Naive thymus-derived CD4-positive, alpha-beta T cell (primary cell): ENCODE measurements around the gene PPP2R2D. TPM values are rescaled to one million over a fixed set of nuclear protein-coding genes. Genes with fewer than 3 reads are reported as not detected.

Source experiments
- ATAC-seq: fragments of 150-1000 bp; cut with Tn5 transposase; 2 replicates; pipeline ENCODE4 v1.10.0; 2021; ENCODE audit warnings: mild to moderate bottlenecking, moderate library complexity
- CTCF ChIA-PET: fragments of 350-600 bp; sonication (Branson Sonifier 250); formaldehyde crosslinking; loops from one replicate; lab custom pipeline; 2021; ENCODE audit warnings: antibody characterized with exemption; lab: Charles Lee
- POLR2A ChIA-PET: fragments of 350-600 bp; sonication (Branson Sonifier 250); formaldehyde crosslinking; loops from one replicate; lab custom pipeline; 2021; ENCODE audit warnings: antibody characterized with exemption, inconsistent platforms; lab: Charles Lee
- DNase-seq, 9 donors: peaks; one replicate each; pipeline versions ENCODE4 v3.0.0 to v3.0.0-alpha.2; 2020 to 2022; ENCODE audit warnings: mixed read lengths in 1 of 9
- H3K27ac ChIP-seq: one replicate; pipeline ENCODE4 v1.7.0; 2013; ENCODE audit warnings: mild to moderate bottlenecking, low read depth, low read length, moderate library complexity
- H3K27me3 ChIP-seq, 2 donors: one replicate each; pipeline ENCODE4 v1.7.0; 2013; ENCODE audit warnings: low read length in 2 of 2, mild to moderate bottlenecking in 2 of 2, moderate library complexity in 2 of 2; ENCODE audit not compliant: control insufficient read depth in 2 of 2, insufficient read depth in 2 of 2
- H3K36me3 ChIP-seq, 3 experiments: 1 replicate in 2 of 3; 2 replicates in 1 of 3; pipeline ENCODE4 v1.7.0; 2013; ENCODE audit warnings: low read length in 3 of 3, mild to moderate bottlenecking in 3 of 3, moderate library complexity in 1 of 3; ENCODE audit not compliant: insufficient read depth in 3 of 3, control insufficient read depth in 2 of 3
- H3K4me1 ChIP-seq, 2 donors: one replicate each; pipeline ENCODE4 v1.7.0; 2013; ENCODE audit warnings: low read length in 2 of 2, mild to moderate bottlenecking in 2 of 2, moderate library complexity in 1 of 2; ENCODE audit not compliant: control insufficient read depth in 2 of 2, insufficient read depth in 2 of 2
- H3K4me3 ChIP-seq: 2 replicates; pipeline ENCODE4 v1.7.0; 2013; ENCODE audit warnings: mild to moderate bottlenecking, low read length
- H3K9me3 ChIP-seq, 3 experiments: 1 replicate in 2 of 3; 2 replicates in 1 of 3; pipeline ENCODE4 v1.7.0; 2013; ENCODE audit warnings: low read length in 3 of 3; ENCODE audit not compliant: control insufficient read depth in 2 of 3
- H3K27ac Mint-ChIP-seq, 9 donors: one replicate each; pipeline ENCODE4 v1.8.0; 2020 to 2022; ENCODE audit warnings: mixed read lengths in 9 of 9, mild to moderate bottlenecking in 8 of 9, moderate library complexity in 5 of 9, inconsistent platforms in 2 of 9
- H3K27me3 Mint-ChIP-seq, 5 donors: one replicate each; pipeline ENCODE4 v1.8.0; 2021 to 2022; ENCODE audit warnings: mixed read lengths in 5 of 5, mild to moderate bottlenecking in 1 of 5
- H3K36me3 Mint-ChIP-seq, 5 donors: one replicate each; pipeline ENCODE4 v1.8.0; 2020 to 2022; ENCODE audit warnings: mixed read lengths in 5 of 5, mild to moderate bottlenecking in 3 of 5, inconsistent platforms in 1 of 5
- H3K4me1 Mint-ChIP-seq, 7 donors: one replicate each; pipeline ENCODE4 v1.8.0; 2020 to 2022; ENCODE audit warnings: mixed read lengths in 7 of 7, mild to moderate bottlenecking in 3 of 7, inconsistent platforms in 1 of 7
- H3K4me3 Mint-ChIP-seq, 10 donors: one replicate each; pipeline ENCODE4 v1.8.0; 2020 to 2022; ENCODE audit warnings: mild to moderate bottlenecking in 10 of 10, mixed read lengths in 10 of 10, moderate library complexity in 6 of 10, inconsistent platforms in 2 of 10
- H3K9me3 Mint-ChIP-seq, 11 donors: one replicate each; pipeline ENCODE4 v1.8.0; 2020 to 2022; ENCODE audit warnings: mixed read lengths in 11 of 11, mild to moderate bottlenecking in 4 of 11, inconsistent platforms in 1 of 11, moderate library complexity in 1 of 11
- intact Hi-C, 2 donors: fragments of 100-400 bp; cut with micrococcal nuclease; formaldehyde crosslinking; loops; one replicate each; pipeline ENCODE4 v1.15.1; 2023
- polyA plus RNA-seq, 2 donors: library from polyadenylated mRNA; unstranded; fragments of 300-500 nt; fragmentation: Illumina TruSeq; gene quantifications; one replicate each; pipeline ENCODE4 v1.2.3, GENCODE V29; 2021
- total RNA-seq, 6 experiments: library from RNA in 5 of 6; stranded (reverse) in 5 of 6; gene quantifications; 1 replicate in 5 of 6; 2 replicates in 1 of 6; pipeline ENCODE4 v1.2.3 and lab custom pipeline; 2021 to 2026

PPP2R2D gene
- total and polyA plus RNA-seq, 7 experiments from 2014 or later: 35.0 to 61.3 (median 40.1) TPM

DNA sequence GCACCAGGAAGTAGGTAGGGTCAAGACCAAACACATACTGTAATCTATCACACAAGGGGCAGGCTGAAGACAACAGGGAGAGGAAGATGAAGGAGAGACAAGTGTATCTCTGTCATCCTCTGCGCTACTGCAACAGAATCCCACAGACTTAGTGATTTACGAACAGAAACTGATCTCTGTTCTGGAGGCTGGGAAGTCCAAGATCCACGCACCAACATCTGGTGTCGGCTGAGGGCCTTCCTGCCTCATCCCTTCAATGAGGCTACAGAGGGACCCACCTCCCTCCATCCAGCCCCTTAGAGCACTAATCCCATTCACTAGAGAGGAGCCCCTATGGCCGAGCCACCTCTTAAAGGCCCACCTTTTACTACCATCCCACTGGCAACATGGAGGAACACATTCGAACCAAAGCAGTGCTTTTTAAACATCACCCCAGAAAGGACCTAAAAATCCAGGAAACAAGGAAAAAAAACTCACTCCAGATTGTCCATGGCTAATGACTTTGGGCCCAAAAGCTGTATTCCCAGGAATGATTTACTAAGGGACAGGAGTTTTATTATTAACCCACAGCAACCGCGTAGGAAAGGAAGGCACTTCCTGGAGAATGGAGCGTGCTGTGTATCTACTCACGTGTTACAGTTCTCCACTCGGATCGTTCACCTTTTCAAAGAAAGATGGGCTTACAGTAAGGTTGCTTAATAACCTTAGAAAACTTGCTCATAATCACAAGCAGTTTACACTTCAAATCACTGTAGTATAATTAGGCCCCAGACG lies 76.7 kb downstream of the PPP2R2D start:
- no peaks in the 10 kb centered on the region for H3K27me3 Mint-ChIP-seq
- H3K9me3 Mint-ChIP-seq: peaks cover 0 to 2% (median 0%) of the 10 kb centered on the region in 11 donors
- H3K27ac ChIP-seq: no peak overlapping the region
- peaks cover 50 to 84% (median 82%) of the 10 kb centered on the region in 7 donors for H3K4me1 Mint-ChIP-seq
- no peak overlapping the region for H3K4me3 ChIP-seq
- DNase-seq (no peak), ATAC-seq (no peak)
- POLR2A ChIA-PET: interaction anchor here (1.2 kb wide), 1 partner anchor 75 kb away, joined by 3 read pairs; no protein-coding TSS in a partner anchor
- no peaks in the 10 kb centered on the region for H3K9me3 ChIP-seq
- H3K36me3 Mint-ChIP-seq: peaks cover 0 to 44% (median 7%) of the 10 kb centered on the region in 5 donors
- no peaks in the 10 kb centered on the region for H3K36me3 ChIP-seq
- no peaks in the 10 kb centered on the region for H3K27me3 ChIP-seq
- H3K4me3 Mint-ChIP-seq: peak overlapping the region in 8 of 10 donors; percentile 14 to 88 (median 42)
- intact Hi-C loops: loop anchor here in 1 of 2 donors (2.0 kb wide), 1 partner anchor 13 kb away; no protein-coding TSS in a partner anchor
- peak overlapping the region; percentile 32 to 97 (median 95) for H3K27ac Mint-ChIP-seq
- H3K4me1 ChIP-seq: peaks cover 20 to 58% of the 10 kb centered on the region in 2 donors
- CTCF ChIA-PET: no interaction called here

DNA sequence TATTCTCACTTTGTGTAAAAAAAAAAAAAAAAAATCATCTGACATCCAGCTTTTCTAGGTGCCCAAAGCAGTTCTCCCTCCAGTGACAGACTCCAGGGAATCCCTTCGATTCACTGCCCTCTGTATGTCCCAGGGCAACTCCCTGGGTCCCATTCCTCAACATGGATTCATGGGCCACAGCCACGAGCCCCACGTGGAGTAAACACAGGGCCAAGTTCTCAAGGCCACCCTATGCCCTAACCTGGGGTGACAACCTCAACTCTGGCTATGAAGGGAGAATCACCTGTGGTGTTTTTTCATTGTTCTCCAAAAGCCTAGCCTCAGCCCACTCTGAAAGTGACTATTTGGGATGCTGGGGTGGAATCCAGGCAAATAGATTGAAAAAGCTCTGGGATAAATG lies 77.6 kb downstream of the PPP2R2D start:
- Mint-ChIP-seq H3K4me3 (peak overlapping the region in 8 of 10 donors; percentile 11 to 88 (median 39)), H3K27me3 (peaks cover 0 to 5% (median 0%) of the 10 kb centered on the region in 5 donors), H3K4me1 (peaks cover 44 to 80% (median 74%) of the 10 kb centered on the region in 7 donors), H3K9me3 (peaks cover 0 to 3% (median 0%) of the 10 kb centered on the region in 11 donors), H3K36me3 (peaks cover 0 to 40% (median 7%) of the 10 kb centered on the region in 5 donors), H3K27ac (peak overlapping the region; percentile 32 to 97 (median 92))
- Histone ChIP-seq H3K36me3 (no peaks in the 10 kb centered on the region), H3K9me3 (no peaks in the 10 kb centered on the region), H3K4me1 (peaks cover 14 to 49% of the 10 kb centered on the region in 2 donors), H3K27ac (peak overlapping the region; percentile 54), H3K4me3 (no peak overlapping the region), H3K27me3 (no peaks in the 10 kb centered on the region)
- ATAC-seq: no peak
- ChIA-PET CTCF (no interaction called here), POLR2A (interaction anchor here (0.6 to 1.2 kb wide), 2 partner anchors 31 to 76 kb away, joined by 3 read pairs; no protein-coding TSS in a partner anchor)
- DNase-seq: no peak
- intact Hi-C loops: loop anchor here in 1 of 2 donors (2.0 kb wide), 1 partner anchor 14 kb away; no protein-coding TSS in a partner anchor

DNA sequence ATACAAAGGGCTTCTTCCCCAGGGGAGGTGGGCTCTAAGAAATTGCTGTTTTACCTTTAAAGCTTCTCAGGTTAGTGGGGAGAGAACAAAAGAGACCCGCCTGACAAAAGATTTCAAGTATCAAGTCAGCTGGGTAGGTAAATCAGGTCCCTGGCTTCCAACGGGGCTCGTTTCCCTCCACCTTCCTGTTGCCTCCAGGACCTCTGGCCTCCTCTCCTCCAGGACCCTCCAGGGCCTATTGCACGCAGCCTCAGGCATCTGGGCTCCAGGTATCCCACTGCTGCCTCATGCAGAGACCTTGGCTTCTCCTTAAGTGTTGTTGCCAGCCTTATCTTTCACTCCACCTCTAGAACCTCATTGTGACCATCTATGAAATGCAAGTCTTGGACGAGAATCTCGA lies 78.0 kb downstream of the PPP2R2D start:
- no peak overlapping the region for H3K4me3 ChIP-seq
- CTCF ChIA-PET: no interaction called here
- POLR2A ChIA-PET: interaction anchor here (0.6 to 1.2 kb wide), 2 partner anchors 32 to 77 kb away, joined by 3 read pairs; no protein-coding TSS in a partner anchor
- ATAC-seq: no peak
- H3K36me3 ChIP-seq: no peaks in the 10 kb centered on the region
- Mint-ChIP-seq H3K4me3 (peak overlapping the region; percentile 71 to 88 (median 83)), H3K27ac (peak overlapping the region; percentile 69 to 97 (median 92)), H3K27me3 (peaks cover 0 to 8% (median 0%) of the 10 kb centered on the region in 5 donors), H3K36me3 (peaks cover 0 to 39% (median 7%) of the 10 kb centered on the region in 5 donors), H3K9me3 (peaks cover 0 to 3% (median 0%) of the 10 kb centered on the region in 11 donors), H3K4me1 (peaks cover 41 to 77% (median 70%) of the 10 kb centered on the region in 7 donors)
- no peaks in the 10 kb centered on the region for H3K27me3 ChIP-seq
- no peak for DNase-seq
- H3K9me3 ChIP-seq: no peaks in the 10 kb centered on the region
- intact Hi-C loops: loop anchor here in 1 of 2 donors (2.0 kb wide), 1 partner anchor 14 kb away; no protein-coding TSS in a partner anchor
- H3K27ac ChIP-seq: peak overlapping the region; percentile 54
- H3K4me1 ChIP-seq: peaks cover 9 to 44% of the 10 kb centered on the region in 2 donors

DNA sequence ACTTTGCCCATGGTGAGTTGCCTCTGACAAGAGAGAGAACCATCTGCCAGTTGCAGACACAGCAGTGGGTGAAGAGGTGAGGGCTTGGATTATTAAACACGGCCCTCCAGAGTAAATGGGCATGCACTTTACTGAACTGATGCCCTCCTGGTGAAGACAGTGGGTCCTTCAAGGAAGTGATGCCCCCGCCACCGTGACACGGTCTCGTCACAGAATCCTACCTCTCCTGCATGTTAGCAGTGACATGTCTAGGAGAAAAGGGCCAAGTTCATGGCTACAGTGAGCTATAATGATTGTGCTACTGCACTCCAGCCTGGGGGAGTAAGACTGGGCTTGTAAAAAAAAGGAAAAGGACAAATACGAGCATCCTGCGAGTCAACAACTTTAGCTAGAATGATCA lies 78.5 kb downstream of the PPP2R2D start:
- CTCF ChIA-PET: no interaction called here
- no peak for ATAC-seq
- H3K27ac ChIP-seq: peak overlapping the region; percentile 54

DNA sequence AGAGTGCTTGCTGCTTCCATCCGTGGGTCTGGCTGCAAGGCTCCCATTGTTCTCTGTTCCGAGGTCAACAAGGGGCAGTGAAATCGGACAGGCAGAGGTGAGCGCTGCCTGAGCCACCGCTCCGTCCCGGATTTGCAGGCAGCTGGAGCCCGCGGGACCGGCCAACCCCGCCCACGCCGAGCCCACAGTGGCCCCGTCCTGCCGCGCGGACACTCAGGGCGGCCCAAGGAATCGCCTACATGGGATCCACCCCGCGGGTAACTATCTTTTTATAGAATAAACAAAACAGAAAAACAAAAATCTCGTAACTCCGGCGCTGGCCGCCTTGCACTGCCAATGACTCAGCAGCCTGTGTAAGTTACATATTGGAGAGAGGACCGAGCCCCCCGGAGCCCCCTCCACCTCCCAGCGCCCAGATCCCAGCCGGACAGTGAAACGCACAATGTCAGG lies 79.0 kb downstream of the PPP2R2D start:
- Histone ChIP-seq H3K4me3 (no peak overlapping the region), H3K36me3 (no peaks in the 10 kb centered on the region), H3K9me3 (no peaks in the 10 kb centered on the region), H3K27me3 (no peaks in the 10 kb centered on the region), H3K27ac (peak overlapping the region; percentile 54), H3K4me1 (peaks cover 7 to 35% of the 10 kb centered on the region in 2 donors)
- intact Hi-C loops: loop anchor here (2.0 to 5.0 kb wide), 6 partner anchors 15 to 1869 kb away; partner anchors contain the start of genes C10orf143 (in 2 of the 2) and LRRC27 (in 1 of the 2)
- ATAC-seq (no peak), DNase-seq (no peak)
- Mint-ChIP-seq H3K4me3 (peak overlapping the region; percentile 74 to 88 (median 83)), H3K9me3 (peaks cover 0 to 3% (median 0%) of the 10 kb centered on the region in 11 donors), H3K4me1 (peaks cover 37 to 67% (median 60%) of the 10 kb centered on the region in 7 donors), H3K27me3 (peaks cover 0 to 11% (median 0%) of the 10 kb centered on the region in 5 donors), H3K36me3 (peaks cover 0 to 38% (median 7%) of the 10 kb centered on the region in 5 donors), H3K27ac (peak overlapping the region; percentile 68 to 96 (median 92))
- POLR2A ChIA-PET: no interaction called here
- CTCF ChIA-PET: interaction anchor here (1.0 kb wide), 1 partner anchor 93 kb away, joined by 3 read pairs; no protein-coding TSS in a partner anchor

More for the DNA sequence above, 78.5 kb downstream of the PPP2R2D start:
- peaks cover 39 to 72% (median 65%) of the 10 kb centered on the region in 7 donors for H3K4me1 Mint-ChIP-seq
- peaks cover 0 to 8% (median 0%) of the 10 kb centered on the region in 5 donors for H3K27me3 Mint-ChIP-seq
- intact Hi-C loops: loop anchor here in 1 of 2 donors (2.0 kb wide), 1 partner anchor 15 kb away; no protein-coding TSS in a partner anchor
- POLR2A ChIA-PET: no interaction called here
- peak overlapping the region; percentile 71 to 88 (median 83) for H3K4me3 Mint-ChIP-seq
- peaks cover 0 to 36% (median 7%) of the 10 kb centered on the region in 5 donors for H3K36me3 Mint-ChIP-seq
- H3K9me3 Mint-ChIP-seq: peaks cover 0 to 3% (median 0%) of the 10 kb centered on the region in 11 donors
- no peak overlapping the region for H3K4me3 ChIP-seq
- no peaks in the 10 kb centered on the region for H3K36me3 ChIP-seq
- H3K27me3 ChIP-seq: no peaks in the 10 kb centered on the region
- H3K4me1 ChIP-seq: peaks cover 7 to 40% of the 10 kb centered on the region in 2 donors
- no peak for DNase-seq
- H3K9me3 ChIP-seq: no peaks in the 10 kb centered on the region
- H3K27ac Mint-ChIP-seq: peak overlapping the region; percentile 69 to 96 (median 92)

DNA sequence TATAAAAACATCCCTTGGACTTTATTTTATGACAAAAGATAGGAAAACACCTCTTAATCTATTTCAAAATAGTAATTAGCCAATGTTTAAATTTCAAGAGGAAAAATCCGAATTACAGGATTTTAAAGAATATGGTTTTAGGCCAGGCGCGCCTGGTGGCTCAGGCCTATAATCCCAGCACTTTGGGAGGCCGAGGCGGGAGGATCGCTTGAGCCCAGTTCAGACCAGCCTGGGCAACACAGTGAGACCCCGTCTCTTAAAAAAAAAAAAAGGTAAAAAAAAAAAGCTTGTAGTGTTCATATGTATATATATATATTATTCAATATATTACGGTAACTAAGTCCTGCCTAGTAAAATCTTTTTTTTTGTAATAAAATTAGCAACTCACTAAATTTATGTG lies 79.5 kb downstream of the PPP2R2D start:
- no peak overlapping the region for H3K4me3 ChIP-seq
- Mint-ChIP-seq H3K9me3 (peaks cover 0 to 3% (median 0%) of the 10 kb centered on the region in 11 donors), H3K36me3 (peaks cover 0 to 36% (median 7%) of the 10 kb centered on the region in 5 donors), H3K27ac (peak overlapping the region in 7 of 9 donors; percentile 68 to 96 (median 89)), H3K27me3 (peaks cover 0 to 13% (median 0%) of the 10 kb centered on the region in 5 donors), H3K4me1 (peaks cover 33 to 62% (median 55%) of the 10 kb centered on the region in 7 donors), H3K4me3 (peak overlapping the region; percentile 80 to 93 (median 88))
- no peaks in the 10 kb centered on the region for H3K27me3 ChIP-seq
- DNase-seq (no peak), ATAC-seq (no peak)
- CTCF ChIA-PET: interaction anchor here (0.6 to 1.0 kb wide), 2 partner anchors 37 to 93 kb away, joined by 3 read pairs; no protein-coding TSS in a partner anchor
- POLR2A ChIA-PET: interaction anchor here (0.5 to 4.0 kb wide), 4 partner anchors 8 to 80 kb away, joined by 3 to 34 read pairs (median 11); partner anchors contain the start of gene PPP2R2D
- H3K27ac ChIP-seq: peak overlapping the region; percentile 79
- no peaks in the 10 kb centered on the region for H3K9me3 ChIP-seq
- H3K36me3 ChIP-seq: no peaks in the 10 kb centered on the region
- H3K4me1 ChIP-seq: peaks cover 7 to 30% of the 10 kb centered on the region in 2 donors
- intact Hi-C loops: loop anchor here (2.0 to 5.0 kb wide), 5 partner anchors 93 to 1870 kb away; partner anchors contain the start of genes C10orf143 (in 2 of the 2) and LRRC27 (in 1 of the 2)
